Astrocyte (in vitro differentiated cells and primary cell): ENCODE data around the gene ALDH3A2. TPM values are rescaled to one million over a fixed set of nuclear protein-coding genes. Genes with fewer than 3 reads are reported as not detected.

ENCODE experiments used
- DNase-seq: peaks from one replicate; pipeline ENCODE4 v3.0.0-alpha.2; 2010; ENCODE audit warnings: low read depth
- FAIRE-seq: peaks from 2 replicates; lab custom pipeline; 2011; peaks lifted over from hg19 to GRCh38; lab: Jason Lieb, UNC
- H2AFZ ChIP-seq: 2 replicates; pipeline ENCODE4 v1.6.0; 2012; ENCODE audit warnings: low read depth, low read length, inconsistent platforms
- H3K27ac ChIP-seq: 2 replicates; pipeline ENCODE4 v1.5.1; 2011; ENCODE audit warnings: low read depth, low read length, inconsistent platforms
- H3K27me3 ChIP-seq: 2 replicates; pipeline ENCODE4 v1.6.0; 2011; ENCODE audit warnings: low read length, inconsistent platforms; ENCODE audit not compliant: insufficient read depth
- H3K36me3 ChIP-seq: 2 replicates; pipeline ENCODE4 v1.5.1; 2011; ENCODE audit warnings: low read length, inconsistent platforms; ENCODE audit not compliant: insufficient read depth
- H3K4me1 ChIP-seq: 2 replicates; pipeline ENCODE4 v1.5.1; 2011; ENCODE audit warnings: low read length, inconsistent platforms; ENCODE audit not compliant: insufficient read depth
- H3K4me2 ChIP-seq: 2 replicates; pipeline ENCODE4 v1.6.0; 2012; ENCODE audit warnings: low read length, inconsistent platforms
- H3K4me3 ChIP-seq: 2 replicates; pipeline ENCODE4 v1.5.1; 2011; ENCODE audit warnings: low read depth, mild to moderate bottlenecking, low read length, inconsistent platforms; ENCODE audit not compliant: insufficient read depth
- H3K79me2 ChIP-seq: 2 replicates; pipeline ENCODE4 v1.6.0; 2012; ENCODE audit warnings: mild to moderate bottlenecking, low read length, inconsistent platforms; ENCODE audit not compliant: insufficient read depth
- H3K9ac ChIP-seq: 2 replicates; pipeline ENCODE4 v1.6.0; 2012; ENCODE audit warnings: mild to moderate bottlenecking, low read length, inconsistent platforms
- H3K9me3 ChIP-seq: 2 replicates; pipeline ENCODE4 v1.5.1; 2012; ENCODE audit warnings: low read depth, mild to moderate bottlenecking, low read length, inconsistent platforms; ENCODE audit not compliant: insufficient read depth
- H4K20me1 ChIP-seq: 2 replicates; pipeline ENCODE4 v1.6.0; 2012; ENCODE audit warnings: low read length, inconsistent platforms; ENCODE audit not compliant: insufficient read depth
- H3K27ac Mint-ChIP-seq: one replicate; pipeline ENCODE4 v1.8.0; 2021; ENCODE audit warnings: mild to moderate bottlenecking, mixed read lengths; ENCODE audit not compliant: unreplicated experiment
- H3K27me3 Mint-ChIP-seq: one replicate; pipeline ENCODE4 v1.8.0; 2021; ENCODE audit warnings: low read depth, mixed read lengths; ENCODE audit not compliant: unreplicated experiment
- H3K36me3 Mint-ChIP-seq: one replicate; pipeline ENCODE4 v1.8.0; 2021; ENCODE audit warnings: low read depth, mixed read lengths; ENCODE audit not compliant: unreplicated experiment
- H3K4me1 Mint-ChIP-seq: one replicate; pipeline ENCODE4 v1.8.0; 2021; ENCODE audit warnings: low read depth, mixed read lengths; ENCODE audit not compliant: unreplicated experiment
- H3K4me3 Mint-ChIP-seq: one replicate; pipeline ENCODE4 v1.8.0; 2021; ENCODE audit warnings: mild to moderate bottlenecking, moderate library complexity, mixed read lengths; ENCODE audit not compliant: unreplicated experiment
- H3K9me3 Mint-ChIP-seq: one replicate; pipeline ENCODE4 v1.8.0; 2021; ENCODE audit warnings: mild to moderate bottlenecking, mixed read lengths; ENCODE audit not compliant: unreplicated experiment
- CTCF ChIP-seq: IDR thresholded peaks from 2 replicates; pipeline ENCODE4 v1.5.1; 2011; ENCODE audit warnings: low read depth, mild to moderate bottlenecking, inconsistent platforms, low read length, moderate library complexity; ENCODE audit not compliant: insufficient read depth
- EZH2 ChIP-seq: IDR thresholded peaks from 2 replicates; pipeline ENCODE4 v1.6.1; 2012; ENCODE audit warnings: mild to moderate bottlenecking, low read length, inconsistent platforms; ENCODE audit not compliant: insufficient read depth
- total RNA-seq: library from RNA; stranded (reverse); gene quantifications from 2 replicates; pipeline ENCODE4 v1.2.1, GENCODE V29; 2021

The ALDH3A2 gene
- total RNA-seq, 1 donor from 2014 or later, result 13.8 TPM

- no peaks in the 10 kb centered on the region for H3K79me2 ChIP-seq
- Mint-ChIP-seq H3K4me3 (no peak overlapping the region), H3K4me1 (peaks cover 8% of the 10 kb centered on the region), H3K27me3 (no peaks in the 10 kb centered on the region), H3K36me3 (no peaks in the 10 kb centered on the region), H3K9me3 (no peaks in the 10 kb centered on the region), H3K27ac (no peak overlapping the region)
- H3K9me3 ChIP-seq, result no peaks in the 10 kb centered on the region
- no peak overlapping the region for H3K9ac ChIP-seq
- no peak overlapping the region for H3K27ac ChIP-seq
- TF ChIP-seq CTCF (no peak), EZH2 (no peak)
- no peak for FAIRE-seq
- no peaks in the 10 kb centered on the region for H3K36me3 ChIP-seq
- H3K4me2 ChIP-seq, result no peak overlapping the region
- no peak overlapping the region for H3K4me3 ChIP-seq
- peaks cover 5% of the 10 kb centered on the region for H3K27me3 ChIP-seq
- H2AFZ ChIP-seq, result no peak overlapping the region
- H4K20me1 ChIP-seq, result no peaks in the 10 kb centered on the region
- no peak for DNase-seq
- peaks cover 8% of the 10 kb centered on the region for H3K4me1 ChIP-seq
Measured at GRCh38 chr17:19642373-19642893, 6.1 kb upstream of the ALDH3A2 start.

- no peak for FAIRE-seq
- Histone ChIP-seq H4K20me1 (no peaks in the 10 kb centered on the region), H3K4me2 (no peak overlapping the region), H2AFZ (no peak overlapping the region), H3K27me3 (peaks cover 5% of the 10 kb centered on the region), H3K4me3 (no peak overlapping the region), H3K27ac (no peak overlapping the region), H3K9ac (no peak overlapping the region), H3K4me1 (peaks cover 17% of the 10 kb centered on the region), H3K36me3 (no peaks in the 10 kb centered on the region), H3K79me2 (no peaks in the 10 kb centered on the region), H3K9me3 (no peaks in the 10 kb centered on the region)
- no peaks in the 10 kb centered on the region for H3K36me3 Mint-ChIP-seq
- H3K9me3 Mint-ChIP-seq, result no peaks in the 10 kb centered on the region
- peak; percentile 27 for DNase-seq
- H3K4me1 Mint-ChIP-seq, result peaks cover 15% of the 10 kb centered on the region
- TF ChIP-seq EZH2 (no peak), CTCF (no peak)
- no peak overlapping the region for H3K27ac Mint-ChIP-seq
- H3K27me3 Mint-ChIP-seq, result no peaks in the 10 kb centered on the region
- H3K4me3 Mint-ChIP-seq, result no peak overlapping the region
Measured at GRCh38 chr17:19644493-19645210, 3.9 kb upstream of the ALDH3A2 start.

- Histone ChIP-seq H3K4me1 (peaks cover 17% of the 10 kb centered on the region), H3K36me3 (no peaks in the 10 kb centered on the region), H3K79me2 (no peaks in the 10 kb centered on the region), H3K9me3 (no peaks in the 10 kb centered on the region), H2AFZ (no peak overlapping the region), H3K4me2 (no peak overlapping the region), H4K20me1 (no peaks in the 10 kb centered on the region), H3K9ac (no peak overlapping the region), H3K27me3 (peaks cover 5% of the 10 kb centered on the region), H3K27ac (no peak overlapping the region), H3K4me3 (no peak overlapping the region)
- DNase-seq (peak; percentile 19), FAIRE-seq (no peak)
- peaks cover 17% of the 10 kb centered on the region for H3K4me1 Mint-ChIP-seq
- no peaks in the 10 kb centered on the region for H3K27me3 Mint-ChIP-seq
- H3K36me3 Mint-ChIP-seq, result no peaks in the 10 kb centered on the region
- H3K9me3 Mint-ChIP-seq, result no peaks in the 10 kb centered on the region
- H3K27ac Mint-ChIP-seq, result no peak overlapping the region
- TF ChIP-seq CTCF (peak; percentile 26), EZH2 (no peak)
- H3K4me3 Mint-ChIP-seq, result no peak overlapping the region
Measured at GRCh38 chr17:19645734-19646201, 2.8 kb upstream of the ALDH3A2 start.
